Measurements from ENCODE around the gene NPBWR2.

The NPBWR2 gene, protein sequence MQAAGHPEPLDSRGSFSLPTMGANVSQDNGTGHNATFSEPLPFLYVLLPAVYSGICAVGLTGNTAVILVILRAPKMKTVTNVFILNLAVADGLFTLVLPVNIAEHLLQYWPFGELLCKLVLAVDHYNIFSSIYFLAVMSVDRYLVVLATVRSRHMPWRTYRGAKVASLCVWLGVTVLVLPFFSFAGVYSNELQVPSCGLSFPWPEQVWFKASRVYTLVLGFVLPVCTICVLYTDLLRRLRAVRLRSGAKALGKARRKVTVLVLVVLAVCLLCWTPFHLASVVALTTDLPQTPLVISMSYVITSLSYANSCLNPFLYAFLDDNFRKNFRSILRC

DNA sequence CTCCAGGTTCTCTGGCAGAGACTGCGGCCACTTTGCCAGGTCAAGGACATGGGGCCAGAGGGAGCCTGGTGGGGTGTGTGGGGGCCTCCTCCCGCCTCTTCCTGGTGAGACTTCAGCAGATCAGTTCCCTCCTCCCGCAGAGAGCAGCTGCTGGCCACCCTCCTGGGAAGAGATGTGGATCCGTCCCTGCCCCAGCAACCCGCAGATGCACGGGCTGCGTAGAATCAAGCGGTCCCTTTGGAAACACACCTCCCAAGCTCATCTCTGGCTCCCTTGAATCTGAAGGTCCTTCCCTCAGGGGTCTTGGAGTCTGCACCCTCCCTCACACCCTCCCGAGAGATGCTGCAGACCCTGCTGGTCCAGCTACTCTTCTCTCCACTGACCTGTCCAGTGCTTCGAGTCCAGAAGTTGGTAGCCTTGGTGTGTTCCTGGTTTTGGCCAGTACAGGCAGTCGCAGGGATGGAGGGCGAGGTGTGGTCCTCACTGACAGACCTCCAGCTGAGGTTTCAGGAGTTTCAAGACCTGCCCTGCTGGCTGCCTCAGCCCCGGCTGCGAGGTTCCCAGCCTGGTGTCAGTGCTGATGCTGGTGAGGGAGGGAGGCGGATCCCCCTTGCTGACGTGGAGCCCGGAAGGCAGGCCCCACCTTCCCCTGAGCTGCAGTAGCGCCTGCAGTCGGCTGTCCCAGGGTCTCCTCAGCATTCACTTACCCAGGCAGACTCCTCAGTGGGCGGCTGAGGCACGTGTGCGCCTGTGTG lies at the start of gene NPBWR2:
Gene NPBWR2, minus strand, starts transcription at position 585 of the 755 bp plus-strand sequence. CDS start 734 bp downstream, outside the sequence.
- Mint-ChIP-seq H3K27ac (no peak within 1 kb of the TSS), H3K4me3 (no peak within 1 kb of the TSS), H3K36me3 (ENCODE audit: low read depth) (no peaks in the 10 kb centered on the region), H3K27me3 (peaks cover 12% of the 10 kb centered on the region), H3K4me1 (peaks cover 9% of the 10 kb centered on the region), H3K9me3 (no peaks in the 10 kb centered on the region)
- peak; percentile 33 for DNase-seq
- peak; percentile 56 for ATAC-seq

- Mint-ChIP-seq H3K27me3 (peaks cover 19% of the 10 kb centered on the region), H3K36me3 (ENCODE audit: low read depth) (no peaks in the 10 kb centered on the region), H3K9me3 (no peaks in the 10 kb centered on the region), H3K27ac (no peak overlapping the region), H3K4me3 (no peak overlapping the region), H3K4me1 (no peaks in the 10 kb centered on the region)
- DNase-seq: no peak
- no peak for ATAC-seq
Observed at GRCh38 chr20:64156136-64156885, 48.9 kb upstream of the NPBWR2 start.

- Mint-ChIP-seq H3K27ac (no peak overlapping the region), H3K4me3 (no peak overlapping the region), H3K27me3 (peaks cover 11% of the 10 kb centered on the region), H3K9me3 (no peaks in the 10 kb centered on the region), H3K36me3 (ENCODE audit: low read depth) (no peaks in the 10 kb centered on the region), H3K4me1 (no peaks in the 10 kb centered on the region)
- ATAC-seq: no peak
- DNase-seq: no peak
Observed at GRCh38 chr20:64155258-64156135, 48.1 kb upstream of the NPBWR2 start.

DNA sequence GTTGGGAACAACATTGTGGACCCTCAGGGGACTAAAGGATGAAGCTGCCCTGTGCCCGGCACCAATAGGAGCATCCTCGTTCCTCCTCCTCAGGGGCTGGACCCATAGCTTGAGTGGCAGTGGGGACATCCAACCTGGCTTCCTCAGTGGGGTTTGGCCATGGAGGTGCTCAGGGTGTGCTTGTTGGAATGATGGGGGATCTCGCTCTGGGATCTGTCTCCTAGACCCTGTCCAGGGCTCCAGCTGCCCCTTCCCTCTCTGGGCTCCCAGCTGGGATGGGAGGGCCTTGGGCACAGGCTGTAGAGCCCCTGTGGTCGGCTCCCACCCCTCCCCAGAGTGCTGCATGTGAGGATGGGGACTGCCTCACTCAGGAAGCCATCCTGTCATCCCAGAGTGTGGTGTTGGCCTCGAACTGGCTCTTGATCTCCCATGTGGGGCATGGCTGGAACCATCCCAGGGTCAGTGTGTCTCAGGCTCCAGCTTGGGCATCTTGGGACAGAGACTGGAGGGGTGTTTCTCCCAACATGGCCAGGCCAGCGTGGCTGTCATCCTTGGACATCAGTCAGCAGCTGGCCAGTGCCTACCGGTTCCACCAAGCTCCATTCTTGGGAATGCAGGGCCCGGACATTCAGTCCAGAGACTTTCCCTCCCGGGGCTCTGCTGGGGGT lies 47.4 kb upstream of the NPBWR2 start:
- Mint-ChIP-seq H3K4me1 (no peaks in the 10 kb centered on the region), H3K4me3 (no peak overlapping the region), H3K36me3 (ENCODE audit: low read depth) (no peaks in the 10 kb centered on the region), H3K27me3 (peaks cover 7% of the 10 kb centered on the region), H3K9me3 (no peaks in the 10 kb centered on the region), H3K27ac (no peak overlapping the region)
- ATAC-seq (no peak), DNase-seq (no peak)

GRCh38 chr20:64153861-64154589 lies 46.7 kb upstream of the NPBWR2 start:
- no peaks in the 10 kb centered on the region for H3K4me1 Mint-ChIP-seq
- no peak overlapping the region for H3K27ac Mint-ChIP-seq
- no peaks in the 10 kb centered on the region for H3K36me3 Mint-ChIP-seq (ENCODE audit: low read depth)
- DNase-seq: no peak
- H3K27me3 Mint-ChIP-seq: peaks cover 2% of the 10 kb centered on the region
- no peak for ATAC-seq
- no peak overlapping the region for H3K4me3 Mint-ChIP-seq
- no peaks in the 10 kb centered on the region for H3K9me3 Mint-ChIP-seq

DNA sequence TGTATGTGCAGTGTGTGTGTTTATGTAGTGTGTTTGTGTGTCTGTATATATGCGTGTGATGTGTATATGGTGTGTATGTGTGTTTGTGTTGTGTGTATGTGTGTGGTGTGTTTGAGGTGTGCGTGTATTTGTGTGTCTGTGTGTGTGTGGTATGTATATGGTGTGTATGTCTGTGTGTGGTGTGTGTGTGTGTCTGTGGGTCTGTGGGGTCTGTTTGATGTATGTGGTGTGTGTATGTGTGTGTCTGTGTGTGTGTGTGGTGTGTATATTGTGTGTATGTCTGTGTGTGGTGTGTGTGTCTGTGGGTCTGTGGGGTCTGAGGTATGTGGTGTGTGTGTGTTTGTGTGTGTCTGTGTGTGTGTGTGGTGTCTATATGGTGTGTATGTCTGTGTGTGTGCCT lies 46.0 kb upstream of the NPBWR2 start:
- no peaks in the 10 kb centered on the region for H3K4me1 Mint-ChIP-seq
- H3K9me3 Mint-ChIP-seq: no peaks in the 10 kb centered on the region
- no peaks in the 10 kb centered on the region for H3K36me3 Mint-ChIP-seq (ENCODE audit: low read depth)
- no peaks in the 10 kb centered on the region for H3K27me3 Mint-ChIP-seq
- ATAC-seq: no peak
- DNase-seq: no peak
- no peak overlapping the region for H3K4me3 Mint-ChIP-seq
- H3K27ac Mint-ChIP-seq: no peak overlapping the region

DNA sequence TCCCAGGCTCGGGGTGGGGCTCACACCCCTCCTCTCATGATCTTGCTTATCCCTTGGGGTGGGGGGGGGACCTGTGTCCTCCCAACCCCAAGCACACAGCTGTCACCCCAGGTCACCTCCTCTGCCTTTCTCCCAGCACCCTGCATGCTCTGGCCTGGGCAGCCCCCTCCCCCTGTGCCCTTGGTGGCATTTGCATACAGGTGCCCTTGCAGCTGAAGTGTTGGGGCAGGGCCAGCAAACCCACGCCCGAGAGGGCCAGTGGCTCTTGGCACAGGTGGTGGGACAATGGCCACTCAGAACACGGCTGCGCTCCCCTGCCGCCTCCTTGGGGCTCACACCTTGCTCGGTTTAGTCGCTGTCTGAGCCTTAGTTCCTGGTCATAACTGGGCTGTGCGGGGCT lies 45.5 kb upstream of the NPBWR2 start:
- Mint-ChIP-seq H3K27ac (no peak overlapping the region), H3K4me3 (no peak overlapping the region), H3K9me3 (no peaks in the 10 kb centered on the region), H3K27me3 (no peaks in the 10 kb centered on the region), H3K36me3 (ENCODE audit: low read depth) (no peaks in the 10 kb centered on the region), H3K4me1 (no peaks in the 10 kb centered on the region)
- DNase-seq (no peak), ATAC-seq (no peak)

DNA sequence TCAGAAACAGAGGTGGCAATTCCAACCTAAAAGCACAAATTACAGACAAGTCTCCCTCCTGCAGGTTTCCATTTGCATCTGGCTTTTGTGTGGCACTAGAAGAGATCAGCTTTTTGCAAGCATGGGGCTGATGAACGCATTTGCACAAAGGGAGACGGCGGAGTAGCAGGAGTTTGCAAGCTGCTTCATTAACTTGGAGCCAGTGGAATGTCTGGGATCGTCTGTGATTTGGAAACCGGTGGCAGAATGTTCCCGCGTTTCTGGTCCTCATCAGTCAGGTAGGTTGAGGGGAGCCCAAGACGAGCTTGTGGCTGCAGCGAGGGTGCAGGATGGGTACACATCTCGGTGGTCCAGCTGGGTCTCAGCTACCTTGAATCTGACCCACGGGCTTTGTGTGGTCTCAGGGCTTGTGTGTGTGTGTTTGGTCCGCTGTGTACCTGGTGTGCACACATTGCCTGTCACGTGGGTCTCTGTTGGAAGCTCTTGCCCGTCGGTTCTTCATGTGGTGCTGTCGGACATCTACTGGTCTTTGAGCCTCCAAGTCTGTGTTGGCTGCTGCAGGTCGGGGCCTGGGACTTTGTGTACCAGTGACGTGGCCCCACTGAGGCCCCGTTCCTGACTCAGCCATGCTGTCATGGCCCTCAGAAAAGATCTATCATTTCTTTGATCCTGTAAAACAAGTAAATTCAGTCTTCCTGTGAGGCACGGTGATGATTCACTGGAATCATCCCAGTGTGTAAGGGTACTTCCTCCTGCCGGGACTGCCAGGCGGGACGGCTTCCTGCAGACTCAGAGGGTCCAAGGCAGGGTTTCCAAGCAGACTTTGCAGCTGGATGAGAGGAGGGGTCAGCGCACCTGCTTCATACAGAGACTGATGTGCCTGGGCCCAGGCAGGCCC lies 44.5 kb upstream of the NPBWR2 start:
- ATAC-seq: no peak
- Mint-ChIP-seq H3K9me3 (no peaks in the 10 kb centered on the region), H3K27ac (no peak overlapping the region), H3K4me1 (no peaks in the 10 kb centered on the region), H3K27me3 (no peaks in the 10 kb centered on the region), H3K4me3 (no peak overlapping the region), H3K36me3 (ENCODE audit: low read depth) (no peaks in the 10 kb centered on the region)
- no peak for DNase-seq

DNA sequence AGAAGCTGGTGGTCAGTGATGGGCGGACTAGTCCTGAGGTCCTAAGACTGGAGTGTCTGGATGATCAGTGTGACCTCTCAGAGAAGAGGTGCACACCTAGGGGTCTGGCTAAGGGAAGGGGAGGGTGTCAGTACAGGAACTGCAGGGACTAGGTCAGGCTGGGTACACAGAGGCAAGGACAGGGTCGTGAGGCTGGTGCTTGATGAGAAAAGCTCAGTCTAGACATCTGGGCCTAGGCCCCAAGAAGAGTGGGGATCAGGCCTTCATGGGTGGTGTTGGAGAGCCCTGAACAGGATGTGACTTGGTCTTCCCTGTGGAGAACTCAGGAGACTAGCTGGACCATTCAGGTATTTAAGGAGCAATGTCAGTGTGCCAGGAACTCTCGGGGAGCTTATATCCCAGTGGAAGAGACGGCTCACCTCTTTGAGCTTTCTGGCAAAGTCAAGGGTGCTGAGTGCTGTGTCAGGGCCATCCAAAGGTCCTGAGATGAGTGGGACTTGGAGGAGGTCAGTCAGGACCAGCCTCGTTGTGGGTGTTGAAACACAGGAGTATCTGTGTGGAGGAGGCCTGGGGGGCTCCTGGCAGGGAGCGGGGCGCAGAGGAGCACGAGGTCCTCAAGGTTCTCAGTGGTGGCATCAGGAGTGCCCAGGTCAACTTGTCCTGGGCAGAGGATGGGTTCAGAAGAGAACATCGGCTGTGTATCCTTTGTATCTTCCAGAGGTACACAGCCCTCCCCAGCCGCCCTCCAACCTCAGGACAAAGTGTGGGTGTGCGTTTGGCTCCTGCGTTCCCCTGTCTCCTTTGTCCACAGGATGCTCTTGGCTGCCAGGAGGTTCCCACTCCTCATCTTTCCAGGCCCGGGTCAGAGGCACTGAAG lies 43.6 kb upstream of the NPBWR2 start:
- no peak overlapping the region for H3K27ac Mint-ChIP-seq
- H3K4me1 Mint-ChIP-seq: no peaks in the 10 kb centered on the region

DNA sequence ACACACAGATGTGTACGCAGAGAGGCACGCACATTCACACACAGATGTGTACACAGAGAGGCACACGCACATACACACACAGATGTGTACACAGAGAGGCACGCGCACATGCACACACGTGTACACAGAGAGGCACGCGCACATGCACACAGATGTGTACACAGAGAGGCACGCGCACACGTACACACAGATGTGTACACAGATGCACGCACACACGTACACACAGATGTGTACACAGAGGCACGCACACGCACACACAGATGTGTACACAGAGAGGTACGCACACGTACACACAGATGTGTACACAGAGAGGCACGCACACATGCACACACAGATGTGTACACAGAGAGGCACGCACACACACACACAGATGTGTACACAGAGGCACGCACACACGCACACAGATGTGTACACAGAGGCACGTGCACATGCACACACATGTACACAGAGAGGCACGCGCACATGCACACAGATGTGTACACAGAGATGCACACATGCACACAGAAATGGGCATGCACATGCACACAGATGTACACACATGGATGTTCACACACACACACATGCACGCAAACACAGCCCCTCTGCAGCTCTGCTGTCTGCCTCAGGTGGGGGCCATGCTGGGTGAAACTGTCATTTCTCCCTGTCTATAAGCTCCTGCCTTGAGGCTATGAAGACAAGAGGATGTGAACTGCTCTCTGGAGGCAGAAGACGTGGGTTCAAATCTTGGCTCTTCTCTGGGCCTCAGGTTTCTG lies 42.6 kb upstream of the NPBWR2 start:
- Mint-ChIP-seq H3K9me3 (peaks cover 4% of the 10 kb centered on the region), H3K4me1 (no peaks in the 10 kb centered on the region), H3K27me3 (peaks cover 2% of the 10 kb centered on the region), H3K27ac (no peak overlapping the region), H3K36me3 (ENCODE audit: low read depth) (peaks cover 2% of the 10 kb centered on the region), H3K4me3 (no peak overlapping the region)
- ATAC-seq (no peak), DNase-seq (no peak)

More for the DNA sequence above, 43.6 kb upstream of the NPBWR2 start:
- no peak for ATAC-seq
- Mint-ChIP-seq H3K4me3 (no peak overlapping the region), H3K27me3 (no peaks in the 10 kb centered on the region), H3K9me3 (no peaks in the 10 kb centered on the region), H3K36me3 (ENCODE audit: low read depth) (no peaks in the 10 kb centered on the region)
- DNase-seq: no peak

GRCh38 chr20:64149141-64149540 lies 41.8 kb upstream of the NPBWR2 start:
- H3K4me3 Mint-ChIP-seq: no peak overlapping the region
- H3K9me3 Mint-ChIP-seq: peaks cover 11% of the 10 kb centered on the region
- DNase-seq (no peak), ATAC-seq (no peak)
- peaks cover 2% of the 10 kb centered on the region for H3K27me3 Mint-ChIP-seq
- no peaks in the 10 kb centered on the region for H3K4me1 Mint-ChIP-seq
- H3K36me3 Mint-ChIP-seq (ENCODE audit: low read depth): peaks cover 4% of the 10 kb centered on the region
- H3K27ac Mint-ChIP-seq: no peak overlapping the region

Measured in activated naive CD8-positive, alpha-beta T cell treated with anti-CD3 and anti-CD28 coated beads, Interleukin-2, amount 50 U/mL, for 24 hours (primary cell).